ENCODE data around the gene CAPN3. TPM values are rescaled to one million over a fixed set of nuclear protein-coding genes. Genes with fewer than 3 reads are reported as not detected.
"Not testable (repeated sequence)": the region's sequence is repeated elsewhere in the genome, so short reads cannot be mapped to it uniquely, and the experiment has no call there.

CAPN3 gene
- 1 to 10 TPM in 2 of 3 donors, under 1 TPM in 1; 0.33 to 1.9 (median 1.5) TPM for total RNA-seq

- Mint-ChIP-seq H3K9me3 (no peaks in the 10 kb centered on the region), H3K4me1 (ENCODE audit: low read depth) (no peaks in the 10 kb centered on the region)
- ATAC-seq, result no peak
These were observed at the start of gene CAPN3 for GRCh38 chr15:42359249-42359648. Gene CAPN3 (plus strand): TSS chr15:42359501. CDS start chr15:42359806, 305 bp downstream.

DNA sequence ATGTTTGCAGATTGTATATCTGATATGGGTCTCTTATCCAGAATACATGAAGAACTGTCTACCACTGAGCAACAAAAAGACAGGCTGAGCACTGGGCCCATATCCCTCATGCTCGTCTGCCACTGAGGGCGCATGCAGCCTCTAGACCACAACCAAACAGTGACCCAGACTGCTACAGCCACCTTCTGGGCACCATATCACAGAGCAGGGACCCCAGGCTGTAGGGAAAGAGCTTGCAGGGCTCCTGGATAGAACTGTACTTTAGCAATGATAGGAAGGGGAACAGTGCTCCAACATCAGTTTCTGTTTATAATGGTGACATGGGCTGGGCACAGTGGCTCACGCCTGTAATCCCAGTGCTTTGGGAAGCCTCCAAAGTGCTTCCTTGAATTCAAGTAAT lies 45.8 kb upstream of the CAPN3 start:
- Mint-ChIP-seq H3K4me1 (ENCODE audit: low read depth) (no peaks in the 10 kb centered on the region), H3K36me3 (ENCODE audit: insufficient read depth) (peaks cover 36% of the 10 kb centered on the region), H3K4me3 (no peak overlapping the region), H3K27me3 (ENCODE audit: low read depth) (no peaks in the 10 kb centered on the region), H3K9me3 (no peaks in the 10 kb centered on the region)
- DNase-seq, result no peak
- ATAC-seq, result no peak

More at GRCh38 chr15:42359249-42359648, at the start of gene CAPN3:
- Mint-ChIP-seq H3K36me3 (ENCODE audit: insufficient read depth) (peaks cover 5% of the 10 kb centered on the region), H3K27me3 (ENCODE audit: low read depth) (no peaks in the 10 kb centered on the region), H3K4me3 (no peak within 1 kb of the TSS)
- DNase-seq, result no peak

GRCh38 chr15:42314818-42315217 lies 44.5 kb upstream of the CAPN3 start:
- ATAC-seq, result no peak
- H3K36me3 Mint-ChIP-seq (ENCODE audit: insufficient read depth), result peaks cover 34% of the 10 kb centered on the region
- no peak overlapping the region for H3K4me3 Mint-ChIP-seq
- H3K4me1 Mint-ChIP-seq (ENCODE audit: low read depth), result no peaks in the 10 kb centered on the region
- no peaks in the 10 kb centered on the region for H3K27me3 Mint-ChIP-seq (ENCODE audit: low read depth)
- H3K9me3 Mint-ChIP-seq, result no peaks in the 10 kb centered on the region
- DNase-seq, result no peak

GRCh38 chr15:42315521-42315920 lies 43.8 kb upstream of the CAPN3 start:
- Mint-ChIP-seq H3K9me3 (no peaks in the 10 kb centered on the region), H3K4me3 (no peak overlapping the region), H3K27me3 (ENCODE audit: low read depth) (no peaks in the 10 kb centered on the region), H3K4me1 (ENCODE audit: low read depth) (no peaks in the 10 kb centered on the region), H3K36me3 (ENCODE audit: insufficient read depth) (peaks cover 30% of the 10 kb centered on the region)
- peak in 1 of 2 donors; percentile 34 for ATAC-seq
- no peak for DNase-seq

- H3K4me3 Mint-ChIP-seq; DNase-seq; H3K4me1 Mint-ChIP-seq (ENCODE audit: low read depth); ATAC-seq; H3K9me3 Mint-ChIP-seq; H3K27me3 Mint-ChIP-seq (ENCODE audit: low read depth): not testable (repeated sequence)
- H3K36me3 Mint-ChIP-seq (ENCODE audit: insufficient read depth), result peaks cover 30% of the 10 kb centered on the region
These were observed 43.0 kb upstream of the CAPN3 start for GRCh38 chr15:42316282-42316805.

DNA sequence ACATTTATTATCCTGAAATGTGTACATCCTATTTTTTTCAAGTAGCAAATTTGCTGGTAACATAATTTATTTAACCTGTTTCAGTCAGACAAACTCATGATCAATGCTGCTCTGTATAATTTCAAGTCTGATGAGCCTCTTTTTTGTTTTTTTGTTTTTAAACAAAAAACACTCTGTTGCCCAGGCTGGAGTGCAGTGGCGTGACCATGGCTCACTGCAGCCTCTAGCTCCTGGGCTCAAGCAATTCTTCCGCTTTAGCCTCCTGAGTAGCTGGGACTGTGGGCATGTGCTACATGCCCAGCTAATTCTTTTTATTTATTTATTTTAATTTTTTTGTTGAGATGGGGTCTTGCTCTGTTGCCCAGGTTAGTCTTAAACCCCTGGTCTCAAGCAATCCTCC lies 40.1 kb upstream of the CAPN3 start:
- no peak overlapping the region for H3K4me3 Mint-ChIP-seq
- ATAC-seq, result no peak
- H3K36me3 Mint-ChIP-seq (ENCODE audit: insufficient read depth), result peaks cover 37% of the 10 kb centered on the region
- no peaks in the 10 kb centered on the region for H3K9me3 Mint-ChIP-seq
- H3K4me1 Mint-ChIP-seq (ENCODE audit: low read depth), result no peaks in the 10 kb centered on the region
- H3K27me3 Mint-ChIP-seq (ENCODE audit: low read depth), result no peaks in the 10 kb centered on the region
- no peak for DNase-seq

- no peak for ATAC-seq
- H3K36me3 Mint-ChIP-seq (ENCODE audit: insufficient read depth), result peaks cover 44% of the 10 kb centered on the region
- H3K9me3 Mint-ChIP-seq, result no peaks in the 10 kb centered on the region
- no peak for DNase-seq
- H3K4me3 Mint-ChIP-seq, result no peak overlapping the region
- no peaks in the 10 kb centered on the region for H3K4me1 Mint-ChIP-seq (ENCODE audit: low read depth)
- no peaks in the 10 kb centered on the region for H3K27me3 Mint-ChIP-seq (ENCODE audit: low read depth)
These were observed 35.0 kb upstream of the CAPN3 start for GRCh38 chr15:42324308-42324707.

GRCh38 chr15:42329161-42329560 lies 30.1 kb upstream of the CAPN3 start:
- ATAC-seq (no peak), DNase-seq (no peak)
- Mint-ChIP-seq H3K9me3 (no peaks in the 10 kb centered on the region), H3K36me3 (ENCODE audit: insufficient read depth) (peaks cover 37% of the 10 kb centered on the region), H3K4me3 (no peak overlapping the region), H3K27me3 (ENCODE audit: low read depth) (no peaks in the 10 kb centered on the region), H3K4me1 (ENCODE audit: low read depth) (no peaks in the 10 kb centered on the region)

- Mint-ChIP-seq H3K9me3 (peaks cover 4% of the 10 kb centered on the region), H3K36me3 (ENCODE audit: insufficient read depth) (peaks cover 38% of the 10 kb centered on the region), H3K4me3 (no peak overlapping the region), H3K4me1 (ENCODE audit: low read depth) (no peaks in the 10 kb centered on the region), H3K27me3 (ENCODE audit: low read depth) (no peaks in the 10 kb centered on the region)
- ATAC-seq (no peak), DNase-seq (no peak)
These were observed 29.3 kb upstream of the CAPN3 start for GRCh38 chr15:42329992-42330391.

- H3K27me3 Mint-ChIP-seq (ENCODE audit: low read depth), result no peaks in the 10 kb centered on the region
- no peaks in the 10 kb centered on the region for H3K4me1 Mint-ChIP-seq (ENCODE audit: low read depth)
- no peak for ATAC-seq
- H3K4me3 Mint-ChIP-seq, result no peak overlapping the region
- peaks cover 43% of the 10 kb centered on the region for H3K36me3 Mint-ChIP-seq (ENCODE audit: insufficient read depth)
- peaks cover 12% of the 10 kb centered on the region for H3K9me3 Mint-ChIP-seq
- DNase-seq, result no peak
These were observed 28.1 kb upstream of the CAPN3 start for GRCh38 chr15:42331235-42331634.

GRCh38 chr15:42332331-42332730 lies 27.0 kb upstream of the CAPN3 start:
- no peak for ATAC-seq
- peaks cover 34% of the 10 kb centered on the region for H3K36me3 Mint-ChIP-seq (ENCODE audit: insufficient read depth)
- no peaks in the 10 kb centered on the region for H3K4me1 Mint-ChIP-seq (ENCODE audit: low read depth)

GRCh38 chr15:42335074-42335473 lies 24.2 kb upstream of the CAPN3 start:
- peaks cover 27% of the 10 kb centered on the region for H3K36me3 Mint-ChIP-seq (ENCODE audit: insufficient read depth)
- peaks cover 16% of the 10 kb centered on the region for H3K9me3 Mint-ChIP-seq
- ATAC-seq (no peak), DNase-seq (no peak)
- H3K4me3 Mint-ChIP-seq, result no peak overlapping the region
- H3K4me1 Mint-ChIP-seq (ENCODE audit: low read depth), result no peaks in the 10 kb centered on the region
- no peaks in the 10 kb centered on the region for H3K27me3 Mint-ChIP-seq (ENCODE audit: low read depth)

More at GRCh38 chr15:42332331-42332730, 27.0 kb upstream of the CAPN3 start:
- H3K4me3 Mint-ChIP-seq, result no peak overlapping the region
- H3K9me3 Mint-ChIP-seq, result peaks cover 16% of the 10 kb centered on the region
- no peak for DNase-seq
- no peaks in the 10 kb centered on the region for H3K27me3 Mint-ChIP-seq (ENCODE audit: low read depth)

DNA sequence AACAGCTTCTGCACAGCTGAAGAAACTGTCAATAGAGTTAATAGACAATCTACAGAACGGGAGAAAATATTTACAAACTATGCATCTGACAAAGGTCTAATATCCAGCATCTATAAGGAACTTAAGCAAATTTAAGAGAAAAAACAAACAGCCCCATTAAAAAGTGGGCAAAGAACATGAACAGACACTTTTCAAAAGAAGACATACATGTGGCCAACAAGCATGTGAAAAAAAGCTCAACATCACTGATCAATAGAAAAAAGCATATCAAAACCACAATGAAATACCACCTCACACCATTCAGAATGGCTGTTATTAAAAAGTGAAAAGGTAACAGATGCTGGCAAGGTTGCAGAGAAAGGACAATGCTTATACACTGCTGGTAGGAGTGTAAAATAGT lies 22.7 kb upstream of the CAPN3 start:
- H3K36me3 Mint-ChIP-seq (ENCODE audit: insufficient read depth), result peaks cover 17% of the 10 kb centered on the region
- H3K27me3 Mint-ChIP-seq (ENCODE audit: low read depth); H3K4me3 Mint-ChIP-seq; H3K4me1 Mint-ChIP-seq (ENCODE audit: low read depth); ATAC-seq; DNase-seq: not testable (repeated sequence)
- peaks cover 16% of the 10 kb centered on the region for H3K9me3 Mint-ChIP-seq

- not testable (repeated sequence) for H3K4me3 Mint-ChIP-seq; ATAC-seq; DNase-seq; H3K4me1 Mint-ChIP-seq (ENCODE audit: low read depth); H3K27me3 Mint-ChIP-seq (ENCODE audit: low read depth)
- Mint-ChIP-seq H3K9me3 (peaks cover 16% of the 10 kb centered on the region), H3K36me3 (ENCODE audit: insufficient read depth) (peaks cover 17% of the 10 kb centered on the region)
These were observed 22.2 kb upstream of the CAPN3 start for GRCh38 chr15:42337104-42337503.

- H3K4me1 Mint-ChIP-seq (ENCODE audit: low read depth), result no peaks in the 10 kb centered on the region
- DNase-seq (no peak), ATAC-seq (no peak)
- H3K9me3 Mint-ChIP-seq, result peaks cover 16% of the 10 kb centered on the region
- H3K27me3 Mint-ChIP-seq (ENCODE audit: low read depth), result no peaks in the 10 kb centered on the region
- no peak overlapping the region for H3K4me3 Mint-ChIP-seq
- H3K36me3 Mint-ChIP-seq (ENCODE audit: insufficient read depth), result peaks cover 23% of the 10 kb centered on the region
These were observed 20.8 kb upstream of the CAPN3 start for GRCh38 chr15:42338500-42338899.

Measured in activated T-cell treated with anti-CD3 and anti-CD28 coated beads, Interleukin-2, amount 50 U/mL, for 4 hours (primary cell).